Measurements from ENCODE around the gene LAMB1. TPM values are rescaled to one million over a fixed set of nuclear protein-coding genes. Genes with fewer than 3 reads are reported as not detected.

LAMB1 gene
- total RNA-seq, 1 experiment from 2014 or later, result 101 TPM

DNA sequence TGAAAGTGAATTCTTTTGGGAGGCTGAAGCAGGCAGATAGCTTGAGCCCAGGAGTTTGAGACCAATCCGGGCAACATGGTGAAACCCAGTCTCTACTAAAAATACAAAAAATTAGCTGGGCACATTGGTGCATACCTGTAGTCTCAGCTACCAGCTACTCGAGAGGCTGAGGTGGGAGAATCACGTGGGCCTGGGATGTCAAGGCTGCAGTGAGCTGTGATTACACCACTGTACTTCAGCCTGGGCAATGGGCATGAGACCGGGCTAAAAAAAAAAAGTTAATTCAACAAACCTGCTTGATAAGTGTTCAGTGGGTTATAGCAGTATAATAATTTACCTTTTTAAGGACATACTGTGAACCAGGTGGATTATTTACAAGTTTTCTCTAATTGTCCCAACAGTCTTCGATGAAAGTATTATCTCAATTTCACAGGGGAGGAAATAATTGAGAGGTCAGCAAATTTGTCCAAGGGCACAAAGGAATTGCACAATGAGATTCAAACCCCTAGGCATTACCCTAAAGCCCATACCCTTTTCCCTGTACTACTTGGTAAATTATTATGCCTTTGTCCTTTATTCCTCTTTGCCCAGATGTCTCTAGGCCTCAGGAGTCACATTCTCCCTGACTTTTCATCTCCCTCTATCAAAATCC lies 125.1 kb downstream of the LAMB1 start:
- no peaks in the 10 kb centered on the region for H4K20me1 ChIP-seq (ENCODE audit: low read length)
- H3K4me3 ChIP-seq (ENCODE audit: low read length), result no peak overlapping the region
- no TSS peak for BruUV-seq (replicated peaks)
- H3F3A ChIP-seq (ENCODE audit: low read length, unreplicated experiment), result no peaks in the 10 kb centered on the region
- no peaks in the 10 kb centered on the region for H3K36me3 ChIP-seq (ENCODE audit: low read depth, low read length)
- ATAC-seq (no peak), DNase-seq (no peak)
- H3K9me3 ChIP-seq (ENCODE audit: low read length), result no peaks in the 10 kb centered on the region
- H3K4me2 ChIP-seq (ENCODE audit: low read length), result no peak overlapping the region
- no peak overlapping the region for H3K27ac ChIP-seq (ENCODE audit: low read length)
- no peaks in the 10 kb centered on the region for H3K9me2 ChIP-seq (replicated peaks; ENCODE audit: low read length)
- no peak overlapping the region for H3K9ac ChIP-seq (ENCODE audit: low read length)
- peaks cover 5% of the 10 kb centered on the region; the same call in 1 of the 2 replicates for H3K4me1 ChIP-seq (ENCODE audit: insufficient read depth, low read length)
- H3K27me3 ChIP-seq (ENCODE audit: low read length), result no peaks in the 10 kb centered on the region
- no peaks in the 10 kb centered on the region for H3K79me2 ChIP-seq (ENCODE audit: low read length)
- TF ChIP-seq EZH2phosphoT487 (IDR thresholded peaks at IDR 0.05; ENCODE audit: borderline replicate concordance, low read length), result no peak
- TF ChIP-seq, protein P1, sequence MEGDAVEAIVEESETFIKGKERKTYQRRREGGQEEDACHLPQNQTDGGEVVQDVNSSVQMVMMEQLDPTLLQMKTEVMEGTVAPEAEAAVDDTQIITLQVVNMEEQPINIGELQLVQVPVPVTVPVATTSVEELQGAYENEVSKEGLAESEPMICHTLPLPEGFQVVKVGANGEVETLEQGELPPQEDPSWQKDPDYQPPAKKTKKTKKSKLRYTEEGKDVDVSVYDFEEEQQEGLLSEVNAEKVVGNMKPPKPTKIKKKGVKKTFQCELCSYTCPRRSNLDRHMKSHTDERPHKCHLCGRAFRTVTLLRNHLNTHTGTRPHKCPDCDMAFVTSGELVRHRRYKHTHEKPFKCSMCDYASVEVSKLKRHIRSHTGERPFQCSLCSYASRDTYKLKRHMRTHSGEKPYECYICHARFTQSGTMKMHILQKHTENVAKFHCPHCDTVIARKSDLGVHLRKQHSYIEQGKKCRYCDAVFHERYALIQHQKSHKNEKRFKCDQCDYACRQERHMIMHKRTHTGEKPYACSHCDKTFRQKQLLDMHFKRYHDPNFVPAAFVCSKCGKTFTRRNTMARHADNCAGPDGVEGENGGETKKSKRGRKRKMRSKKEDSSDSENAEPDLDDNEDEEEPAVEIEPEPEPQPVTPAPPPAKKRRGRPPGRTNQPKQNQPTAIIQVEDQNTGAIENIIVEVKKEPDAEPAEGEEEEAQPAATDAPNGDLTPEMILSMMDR (conservative IDR thresholded peaks at IDR 0.05; ENCODE audit: low read depth, low read length), result no peak
- TF ChIP-seq EZH2 (IDR thresholded peaks at IDR 0.05; ENCODE audit: low read length, unreplicated experiment), result no peak
- ChIA-PET POLR2A (ENCODE audit: unreplicated experiment) (no interaction called here), CTCF (interaction anchor here (0.7 to 2.4 kb wide), 2 partner anchors 134 to 672 kb away, joined by 3 to 24 read pairs; partner anchors contain the start of gene CBLL1)
- H2AFZ ChIP-seq (ENCODE audit: low read length), result no peak overlapping the region
- intact Hi-C loops (cut with micrococcal nuclease), result loop anchor here (10.0 kb wide), 2 partner anchors 293 to 733 kb away; partner anchors contain the start of gene BCAP29

DNA sequence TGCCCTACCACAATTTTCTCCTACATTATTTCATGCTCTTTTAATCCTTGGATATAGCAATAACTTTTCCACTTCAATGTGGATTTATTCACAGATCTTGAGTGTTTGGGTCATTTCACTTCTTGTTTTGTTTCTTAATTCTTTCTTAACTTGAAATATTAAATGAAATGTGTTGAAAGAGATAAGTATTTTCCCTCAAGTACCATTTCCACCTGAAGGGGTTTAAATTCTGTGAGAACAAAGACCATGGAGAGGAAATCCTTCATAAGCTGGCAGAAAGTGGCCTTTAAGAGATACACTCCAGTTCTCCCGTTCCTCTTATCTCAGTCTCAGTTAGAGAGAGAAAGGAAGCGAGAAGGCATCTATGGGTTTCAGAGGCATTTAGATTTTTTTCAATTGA lies 126.0 kb downstream of the LAMB1 start:
- ChIA-PET CTCF (interaction anchor here (1.2 kb wide), 1 partner anchor 134 kb away, joined by 7 read pairs; no protein-coding TSS in a partner anchor), POLR2A (ENCODE audit: unreplicated experiment) (no interaction called here)
- no peak overlapping the region for H3K9ac ChIP-seq (ENCODE audit: low read length)
- no TSS peak for BruUV-seq (replicated peaks)
- no peak overlapping the region for H3K4me2 ChIP-seq (ENCODE audit: low read length)
- peaks cover 5% of the 10 kb centered on the region; the same call in 1 of the 2 replicates for H3K4me1 ChIP-seq (ENCODE audit: insufficient read depth, low read length)
- no peaks in the 10 kb centered on the region for H4K20me1 ChIP-seq (ENCODE audit: low read length)
- no peak overlapping the region for H3K4me3 ChIP-seq (ENCODE audit: low read length)
- no peaks in the 10 kb centered on the region for H3F3A ChIP-seq (ENCODE audit: low read length, unreplicated experiment)
- TF ChIP-seq, protein P1 (conservative IDR thresholded peaks at IDR 0.05; ENCODE audit: low read depth, low read length), result no peak
- TF ChIP-seq EZH2 (IDR thresholded peaks at IDR 0.05; ENCODE audit: low read length, unreplicated experiment) (no peak), EZH2phosphoT487 (IDR thresholded peaks at IDR 0.05; ENCODE audit: borderline replicate concordance, low read length) (no peak)
- no peak overlapping the region for H2AFZ ChIP-seq (ENCODE audit: low read length)
- no peak for ATAC-seq
- no peaks in the 10 kb centered on the region for H3K79me2 ChIP-seq (ENCODE audit: low read length)
- no peaks in the 10 kb centered on the region for H3K9me3 ChIP-seq (ENCODE audit: low read length)
- DNase-seq, result no peak
- intact Hi-C loops (cut with micrococcal nuclease), result loop anchor here (10.0 kb wide), 2 partner anchors 292 to 732 kb away; partner anchors contain the start of gene BCAP29
- H3K27ac ChIP-seq (ENCODE audit: low read length), result no peak overlapping the region
- no peaks in the 10 kb centered on the region for H3K9me2 ChIP-seq (replicated peaks; ENCODE audit: low read length)
- H3K27me3 ChIP-seq (ENCODE audit: low read length), result no peaks in the 10 kb centered on the region
- H3K36me3 ChIP-seq (ENCODE audit: low read depth, low read length), result no peaks in the 10 kb centered on the region
